ENCODE results near the gene SSTR3.

- TF ChIP-seq POLR2A (IDR thresholded peaks at IDR 0.05), result no peak
- TF ChIP-seq, protein P1, sequence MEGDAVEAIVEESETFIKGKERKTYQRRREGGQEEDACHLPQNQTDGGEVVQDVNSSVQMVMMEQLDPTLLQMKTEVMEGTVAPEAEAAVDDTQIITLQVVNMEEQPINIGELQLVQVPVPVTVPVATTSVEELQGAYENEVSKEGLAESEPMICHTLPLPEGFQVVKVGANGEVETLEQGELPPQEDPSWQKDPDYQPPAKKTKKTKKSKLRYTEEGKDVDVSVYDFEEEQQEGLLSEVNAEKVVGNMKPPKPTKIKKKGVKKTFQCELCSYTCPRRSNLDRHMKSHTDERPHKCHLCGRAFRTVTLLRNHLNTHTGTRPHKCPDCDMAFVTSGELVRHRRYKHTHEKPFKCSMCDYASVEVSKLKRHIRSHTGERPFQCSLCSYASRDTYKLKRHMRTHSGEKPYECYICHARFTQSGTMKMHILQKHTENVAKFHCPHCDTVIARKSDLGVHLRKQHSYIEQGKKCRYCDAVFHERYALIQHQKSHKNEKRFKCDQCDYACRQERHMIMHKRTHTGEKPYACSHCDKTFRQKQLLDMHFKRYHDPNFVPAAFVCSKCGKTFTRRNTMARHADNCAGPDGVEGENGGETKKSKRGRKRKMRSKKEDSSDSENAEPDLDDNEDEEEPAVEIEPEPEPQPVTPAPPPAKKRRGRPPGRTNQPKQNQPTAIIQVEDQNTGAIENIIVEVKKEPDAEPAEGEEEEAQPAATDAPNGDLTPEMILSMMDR (IDR thresholded peaks at IDR 0.05), result no peak
Measured at GRCh38 chr22:37240941-37241320, 28.7 kb upstream of the SSTR3 start.
